ENCODE results near the gene LYPD6B.
A peak's percentile ranks its signal among the peaks of the same experiment; 100 is the strongest.

LYPD6B gene

GRCh38 chr2:149100739-149101699 lies 62.5 kb downstream of the LYPD6B start:
- H3K27ac Mint-ChIP-seq = peak overlapping the region in 2 of 3 experiments; percentile 17 to 48
- H3K4me3 Mint-ChIP-seq = no peak overlapping the region
- no peak for TF ChIP-seq CTCF (IDR thresholded peaks at IDR 0.05; ENCODE audit: unreplicated experiment in 3 of 3)
- H3K9me3 Mint-ChIP-seq = peaks cover 5% of the 10 kb centered on the region
- no peaks in the 10 kb centered on the region for H3K27me3 Mint-ChIP-seq (ENCODE audit: low read depth)
- peaks cover 4% of the 10 kb centered on the region for H3K36me3 Mint-ChIP-seq (ENCODE audit: low read depth)
- peaks cover 12% of the 10 kb centered on the region for H3K4me1 Mint-ChIP-seq

GRCh38 chr2:149101818-149102217 lies 63.3 kb downstream of the LYPD6B start:
- no peaks in the 10 kb centered on the region for H3K27me3 Mint-ChIP-seq (ENCODE audit: low read depth)
- no peak overlapping the region for H3K4me3 Mint-ChIP-seq
- no peak for TF ChIP-seq CTCF (IDR thresholded peaks at IDR 0.05; ENCODE audit: unreplicated experiment in 3 of 3)
- peaks cover 12% of the 10 kb centered on the region for H3K4me1 Mint-ChIP-seq
- no peak overlapping the region for H3K27ac Mint-ChIP-seq
- peaks cover 9% of the 10 kb centered on the region for H3K9me3 Mint-ChIP-seq
- H3K36me3 Mint-ChIP-seq (ENCODE audit: low read depth) = peaks cover 4% of the 10 kb centered on the region

GRCh38 chr2:149103081-149103620 lies 64.7 kb downstream of the LYPD6B start:
- peaks cover 12% of the 10 kb centered on the region for H3K4me1 Mint-ChIP-seq
- peaks cover 15% of the 10 kb centered on the region for H3K9me3 Mint-ChIP-seq
- peaks cover 11% of the 10 kb centered on the region for H3K36me3 Mint-ChIP-seq (ENCODE audit: low read depth)
- no peak overlapping the region for H3K4me3 Mint-ChIP-seq
- no peaks in the 10 kb centered on the region for H3K27me3 Mint-ChIP-seq (ENCODE audit: low read depth)
- TF ChIP-seq CTCF (IDR thresholded peaks at IDR 0.05; ENCODE audit: unreplicated experiment in 3 of 3) = no peak
- no peak overlapping the region for H3K27ac Mint-ChIP-seq

GRCh38 chr2:149104221-149104620 lies 65.7 kb downstream of the LYPD6B start:
- Mint-ChIP-seq H3K27me3 (ENCODE audit: low read depth) (no peaks in the 10 kb centered on the region), H3K9me3 (peaks cover 16% of the 10 kb centered on the region), H3K4me1 (peaks cover 12% of the 10 kb centered on the region), H3K27ac (no peak overlapping the region), H3K36me3 (ENCODE audit: low read depth) (peaks cover 13% of the 10 kb centered on the region), H3K4me3 (no peak overlapping the region)
- no peak for TF ChIP-seq CTCF (IDR thresholded peaks at IDR 0.05; ENCODE audit: unreplicated experiment in 3 of 3)

GRCh38 chr2:149112068-149112467 lies 73.6 kb downstream of the LYPD6B start:
- Mint-ChIP-seq H3K36me3 (ENCODE audit: low read depth) (peaks cover 9% of the 10 kb centered on the region), H3K4me1 (no peaks in the 10 kb centered on the region), H3K9me3 (peaks cover 14% of the 10 kb centered on the region), H3K27me3 (ENCODE audit: low read depth) (no peaks in the 10 kb centered on the region), H3K4me3 (no peak overlapping the region), H3K27ac (no peak overlapping the region)
- TF ChIP-seq CTCF (IDR thresholded peaks at IDR 0.05; ENCODE audit: unreplicated experiment in 3 of 3) = no peak
